A673 (cell line): Measurements from ENCODE around the gene ALDH1L1.

Experiments used
- EZH2 ChIP-seq: fragments of 200-600 bp; sonication (generic); IDR thresholded peaks from 2 replicates; pipeline ENCODE4 v1.6.1; 2017; ENCODE audit warnings: borderline replicate concordance, low read depth, mild to moderate bottlenecking, mixed read lengths, antibody characterized with exemption, low read length; ENCODE audit not compliant: poor library complexity, severe bottlenecking
- TF ChIP-seq, protein P1 (sequence below): fragments of 300-800, 200-600 bp; sonication (generic); conservative IDR thresholded peaks from 2 replicates; pipeline ENCODE4 v1.5.1; 2017; ENCODE audit warnings: low read depth, mild to moderate bottlenecking, antibody characterized with exemption, low read length, moderate library complexity, mixed read lengths

GRCh38 chr3:126202276-126202675 is 21.9 kb upstream of the ALDH1L1 start:
- TF ChIP-seq, protein P1, sequence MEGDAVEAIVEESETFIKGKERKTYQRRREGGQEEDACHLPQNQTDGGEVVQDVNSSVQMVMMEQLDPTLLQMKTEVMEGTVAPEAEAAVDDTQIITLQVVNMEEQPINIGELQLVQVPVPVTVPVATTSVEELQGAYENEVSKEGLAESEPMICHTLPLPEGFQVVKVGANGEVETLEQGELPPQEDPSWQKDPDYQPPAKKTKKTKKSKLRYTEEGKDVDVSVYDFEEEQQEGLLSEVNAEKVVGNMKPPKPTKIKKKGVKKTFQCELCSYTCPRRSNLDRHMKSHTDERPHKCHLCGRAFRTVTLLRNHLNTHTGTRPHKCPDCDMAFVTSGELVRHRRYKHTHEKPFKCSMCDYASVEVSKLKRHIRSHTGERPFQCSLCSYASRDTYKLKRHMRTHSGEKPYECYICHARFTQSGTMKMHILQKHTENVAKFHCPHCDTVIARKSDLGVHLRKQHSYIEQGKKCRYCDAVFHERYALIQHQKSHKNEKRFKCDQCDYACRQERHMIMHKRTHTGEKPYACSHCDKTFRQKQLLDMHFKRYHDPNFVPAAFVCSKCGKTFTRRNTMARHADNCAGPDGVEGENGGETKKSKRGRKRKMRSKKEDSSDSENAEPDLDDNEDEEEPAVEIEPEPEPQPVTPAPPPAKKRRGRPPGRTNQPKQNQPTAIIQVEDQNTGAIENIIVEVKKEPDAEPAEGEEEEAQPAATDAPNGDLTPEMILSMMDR = no peak
- no peak for TF ChIP-seq EZH2
